ENCODE results near the gene LETM1. TPM values are rescaled to one million over a fixed set of nuclear protein-coding genes. Genes with fewer than 3 reads are reported as not detected.

The LETM1 gene
- total and polyA plus RNA-seq, 2 experiments from 2014 or later: 23.3 to 68.9 TPM

- H3K4me1 ChIP-seq (ENCODE audit: insufficient read depth): no peaks in the 10 kb centered on the region
- TF ChIP-seq ZNF331 (CRISPR knock-in tag; IDR thresholded peaks at IDR 0.05; ENCODE audit: low read depth) (no peak), ZNF462 (CRISPR knock-in tag; IDR thresholded peaks at IDR 0.05) (no peak), REST (IDR thresholded peaks at IDR 0.05; ENCODE audit: unreplicated experiment) (no peak)
- peaks cover 19% of the 10 kb centered on the region for H3K36me3 ChIP-seq (ENCODE audit: insufficient read depth)
- H3K27ac Mint-ChIP-seq: no peak overlapping the region
- peaks cover 57% of the 10 kb centered on the region for H3K36me3 Mint-ChIP-seq (ENCODE audit: low read depth)
- peaks cover 3% of the 10 kb centered on the region for H3K27me3 Mint-ChIP-seq (ENCODE audit: insufficient read depth, low read depth, poor library complexity)
- no peaks in the 10 kb centered on the region for H3K9me3 Mint-ChIP-seq
- no peaks in the 10 kb centered on the region for H3K27me3 ChIP-seq (ENCODE audit: insufficient read depth)
- H4K20me1 ChIP-seq (replicated peaks; ENCODE audit: insufficient read depth): peaks cover 60% of the 10 kb centered on the region
- H3F3A ChIP-seq (replicated peaks; ENCODE audit: low read depth): peaks cover 3% of the 10 kb centered on the region; the same call in 1 of the 2 replicates
- H3K4me2 ChIP-seq: no peak overlapping the region
- no peak for DNase-seq (ENCODE audit: low spot score)
- peaks cover 54% of the 10 kb centered on the region for H3K79me2 ChIP-seq (replicated peaks; ENCODE audit: insufficient read depth)
- no peak for ATAC-seq
- no peak overlapping the region for H3K4me3 Mint-ChIP-seq
- H3K4me3 ChIP-seq: no peak overlapping the region
- peaks cover 6% of the 10 kb centered on the region for H3K4me1 Mint-ChIP-seq
- no peak overlapping the region for H2AFZ ChIP-seq
- H3K27ac ChIP-seq (ENCODE audit: low read depth): no peak overlapping the region
- no peaks in the 10 kb centered on the region for H3K9me2 ChIP-seq (ENCODE audit: insufficient read depth)
Measured at GRCh38 chr4:1902243-1902642, 46.3 kb upstream of the LETM1 start.

Data from GM23338 (cell line).